ENCODE measurements around the gene DKC1.

GRCh38 chrX:154822029-154822428 lies 59.4 kb downstream of the DKC1 start:
- TF ChIP-seq CTCF (IDR thresholded peaks at IDR 0.05) (no peak), POLR2A (IDR thresholded peaks at IDR 0.05) (no peak), POLR2AphosphoS5 (IDR thresholded peaks at IDR 0.05) (no peak)

Measured in breast epithelium (tissue), 3 donors.